Measurements from ENCODE around the gene CPEB4. TPM values are rescaled to one million over a fixed set of nuclear protein-coding genes. Genes with fewer than 3 reads are reported as not detected.

CPEB4 gene
- total and polyA plus RNA-seq, 9 of the 15 experiments (the other 6 are each of a cell fraction or from before 2014, with no cell fraction given) = 7.4 to 21.3 (median 12.4) TPM

- TF ChIP-seq, protein P1, sequence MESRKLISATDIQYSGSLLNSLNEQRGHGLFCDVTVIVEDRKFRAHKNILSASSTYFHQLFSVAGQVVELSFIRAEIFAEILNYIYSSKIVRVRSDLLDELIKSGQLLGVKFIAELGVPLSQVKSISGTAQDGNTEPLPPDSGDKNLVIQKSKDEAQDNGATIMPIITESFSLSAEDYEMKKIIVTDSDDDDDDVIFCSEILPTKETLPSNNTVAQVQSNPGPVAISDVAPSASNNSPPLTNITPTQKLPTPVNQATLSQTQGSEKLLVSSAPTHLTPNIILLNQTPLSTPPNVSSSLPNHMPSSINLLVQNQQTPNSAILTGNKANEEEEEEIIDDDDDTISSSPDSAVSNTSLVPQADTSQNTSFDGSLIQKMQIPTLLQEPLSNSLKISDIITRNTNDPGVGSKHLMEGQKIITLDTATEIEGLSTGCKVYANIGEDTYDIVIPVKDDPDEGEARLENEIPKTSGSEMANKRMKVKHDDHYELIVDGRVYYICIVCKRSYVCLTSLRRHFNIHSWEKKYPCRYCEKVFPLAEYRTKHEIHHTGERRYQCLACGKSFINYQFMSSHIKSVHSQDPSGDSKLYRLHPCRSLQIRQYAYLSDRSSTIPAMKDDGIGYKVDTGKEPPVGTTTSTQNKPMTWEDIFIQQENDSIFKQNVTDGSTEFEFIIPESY (CRISPR knock-in tag; IDR thresholded peaks at IDR 0.05) = no peak
- TF ChIP-seq ZNF644 (tag; IDR thresholded peaks at IDR 0.05; ENCODE audit: low read depth) (peak; percentile 87; the same call in 1 of the 2 replicates), SMARCE1 (IDR thresholded peaks at IDR 0.05) (peak; percentile 96), ZKSCAN1 (IDR thresholded peaks at IDR 0.05; ENCODE audit: low read depth, low read length) (peak; percentile 99), FOXP1 (CRISPR knock-in tag; IDR thresholded peaks at IDR 0.05) (no peak), ZBTB7A (IDR thresholded peaks at IDR 0.05; ENCODE audit: borderline replicate concordance, control insufficient read depth, low read depth, low read length) (no peak), MNT (conservative IDR thresholded peaks at IDR 0.05) (peak; percentile 61 to 85; a peak in 3 of 4 replicates), CCNT2 (IDR thresholded peaks at IDR 0.05; ENCODE audit: borderline replicate concordance, extremely low read depth, insufficient read length, low read depth, low read length) (peak; percentile 79), EP300 (IDR thresholded peaks at IDR 0.05; ENCODE audit: low read length) (peak; percentile 98)
- TF ChIP-seq, protein P2, sequence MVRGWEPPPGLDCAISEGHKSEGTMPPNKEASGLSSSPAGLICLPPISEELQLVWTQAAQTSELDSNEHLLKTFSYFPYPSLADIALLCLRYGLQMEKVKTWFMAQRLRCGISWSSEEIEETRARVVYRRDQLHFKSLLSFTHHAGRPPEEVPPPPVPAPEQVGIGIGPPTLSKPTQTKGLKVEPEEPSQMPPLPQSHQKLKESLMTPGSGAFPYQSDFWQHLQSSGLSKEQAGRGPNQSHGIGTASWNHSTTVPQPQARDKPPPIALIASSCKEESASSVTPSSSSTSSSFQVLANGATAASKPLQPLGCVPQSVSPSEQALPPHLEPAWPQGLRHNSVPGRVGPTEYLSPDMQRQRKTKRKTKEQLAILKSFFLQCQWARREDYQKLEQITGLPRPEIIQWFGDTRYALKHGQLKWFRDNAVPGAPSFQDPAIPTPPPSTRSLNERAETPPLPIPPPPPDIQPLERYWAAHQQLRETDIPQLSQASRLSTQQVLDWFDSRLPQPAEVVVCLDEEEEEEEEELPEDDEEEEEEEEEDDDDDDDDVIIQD (CRISPR knock-in tag; IDR thresholded peaks at IDR 0.05) = no peak
- TF ChIP-seq, protein P3, sequence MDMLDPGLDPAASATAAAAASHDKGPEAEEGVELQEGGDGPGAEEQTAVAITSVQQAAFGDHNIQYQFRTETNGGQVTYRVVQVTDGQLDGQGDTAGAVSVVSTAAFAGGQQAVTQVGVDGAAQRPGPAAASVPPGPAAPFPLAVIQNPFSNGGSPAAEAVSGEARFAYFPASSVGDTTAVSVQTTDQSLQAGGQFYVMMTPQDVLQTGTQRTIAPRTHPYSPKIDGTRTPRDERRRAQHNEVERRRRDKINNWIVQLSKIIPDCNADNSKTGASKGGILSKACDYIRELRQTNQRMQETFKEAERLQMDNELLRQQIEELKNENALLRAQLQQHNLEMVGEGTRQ (CRISPR knock-in tag; IDR thresholded peaks at IDR 0.05) = no peak
- TF ChIP-seq, protein P4, sequence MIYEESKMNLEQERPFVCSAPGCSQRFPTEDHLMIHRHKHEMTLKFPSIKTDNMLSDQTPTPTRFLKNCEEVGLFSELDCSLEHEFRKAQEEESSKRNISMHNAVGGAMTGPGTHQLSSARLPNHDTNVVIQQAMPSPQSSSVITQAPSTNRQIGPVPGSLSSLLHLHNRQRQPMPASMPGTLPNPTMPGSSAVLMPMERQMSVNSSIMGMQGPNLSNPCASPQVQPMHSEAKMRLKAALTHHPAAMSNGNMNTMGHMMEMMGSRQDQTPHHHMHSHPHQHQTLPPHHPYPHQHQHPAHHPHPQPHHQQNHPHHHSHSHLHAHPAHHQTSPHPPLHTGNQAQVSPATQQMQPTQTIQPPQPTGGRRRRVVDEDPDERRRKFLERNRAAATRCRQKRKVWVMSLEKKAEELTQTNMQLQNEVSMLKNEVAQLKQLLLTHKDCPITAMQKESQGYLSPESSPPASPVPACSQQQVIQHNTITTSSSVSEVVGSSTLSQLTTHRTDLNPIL (CRISPR knock-in tag; IDR thresholded peaks at IDR 0.05) = no peak
These were observed 34.6 kb upstream of the CPEB4 start (continued) for GRCh38 chr5:173853370-173854131.
